HCT116 (cell line): ENCODE data around the gene IRF2. TPM values are rescaled to one million over a fixed set of nuclear protein-coding genes. Genes with fewer than 3 reads are reported as not detected.
A peak's percentile ranks its signal among the peaks of the same experiment; 100 is the strongest.

Experiments used
- ATAC-seq: fragments of 200-7000 bp; cut with Tn5 transposase; 2 replicates; pipeline ENCODE4 v1.9.1; 2020; ENCODE audit warnings: mild to moderate bottlenecking, moderate library complexity
- BruUV-seq: library from RNA; stranded (reverse); fragments of 400-500 nt; replicated peaks from 2 replicates; lab custom pipeline; 2021; lab: Mats Ljungman, UMichigan
- CTCF ChIA-PET: fragments of 300-600 bp; sonication (Branson Sonifier 250); formaldehyde crosslinking; loops from one replicate; lab custom pipeline; 2021; ENCODE audit warnings: antibody characterized with exemption; lab: Charles Lee
- POLR2A ChIA-PET: fragments of 300-600, 350-600 bp; sonication (Branson Sonifier 250); formaldehyde crosslinking; loops from one replicate; lab custom pipeline; 2021; ENCODE audit warnings: antibody characterized with exemption; lab: Charles Lee
- RAD21 ChIA-PET, 2 experiments: fragments of 300-600 bp; sonication (Branson Sonifier 250); formaldehyde crosslinking; loops; one replicate each; lab custom pipeline; 2023; ENCODE audit warnings: low total read pairs in 2 of 2; ENCODE audit not compliant: uncharacterized antibody in 2 of 2, unreplicated experiment in 2 of 2, low non-redundant PET in 1 of 2; lab: Charles Lee
- DNase-seq: peaks from one replicate; pipeline ENCODE4 v3.0.0-alpha.2; 2010; ENCODE audit warnings: low read depth, low spot score
- H2AFZ ChIP-seq: fragments of 200-600 bp; shearing (Covaris generic), sonication (generic); 2 replicates; pipeline ENCODE4 v1.6.1; 2017; ENCODE audit warnings: low read depth, mixed run types, mixed read lengths, antibody characterized with exemption, low read length; ENCODE audit not compliant: poor library complexity, severe bottlenecking
- H3K27ac ChIP-seq: 2 replicates; pipeline ENCODE4 v1.5.1; 2012; ENCODE audit warnings: low read depth, low read length
- H3K27me3 ChIP-seq: fragments of 200-600 bp; sonication (generic); 2 replicates; pipeline ENCODE4 v1.6.1; 2016; ENCODE audit warnings: mixed run types, low read length, mixed read lengths; ENCODE audit not compliant: insufficient read depth
- H3K36me3 ChIP-seq, 2 experiments: fragments of 200-500 bp in 1 of 2; fragments of 200-600 bp in 1 of 2; sonication (Bioruptor generic) in 1 of 2; sonication (generic) in 1 of 2; 2 replicates each; pipeline versions ENCODE4 v1.5.1 to v1.6.1; 2014 to 2016; ENCODE audit warnings: low read length in 2 of 2, inconsistent platforms in 1 of 2, mixed read lengths in 1 of 2, mixed run types in 1 of 2; ENCODE audit not compliant: insufficient read depth in 2 of 2, control insufficient read depth in 1 of 2
- H3K4me1 ChIP-seq, 2 experiments: fragments of 200-600 bp in 1 of 2; sonication (generic) in 1 of 2; 2 replicates each; pipeline versions ENCODE4 v1.5.1 to v1.6.1; 2012 to 2017; ENCODE audit warnings: low read length in 2 of 2, inconsistent platforms in 1 of 2, mild to moderate bottlenecking in 1 of 2, mixed read lengths in 1 of 2, mixed run types in 1 of 2, moderate library complexity in 1 of 2; ENCODE audit not compliant: insufficient read depth in 2 of 2, control insufficient read depth in 1 of 2
- H3K4me2 ChIP-seq: fragments of 200-600 bp; sonication (generic); 2 replicates; pipeline ENCODE4 v1.6.1; 2017; ENCODE audit warnings: mixed run types, low read length, mixed read lengths
- H3K4me3 ChIP-seq, 2 experiments: fragments of 200-600 bp in 1 of 2; sonication (generic) in 1 of 2; replicated peaks in 1 of 2; 2 replicates each; pipeline ENCODE4 v1.5.1; 2011 to 2016; ENCODE audit warnings: low read length in 2 of 2, control low read depth in 1 of 2, low read depth in 1 of 2, mild to moderate bottlenecking in 1 of 2, mixed read lengths in 1 of 2, mixed run types in 1 of 2
- H3K79me2 ChIP-seq: fragments of 200-600 bp; sonication (generic); 2 replicates; pipeline ENCODE4 v1.6.1; 2017; ENCODE audit warnings: mild to moderate bottlenecking, mixed run types, low read length, moderate library complexity, mixed read lengths; ENCODE audit not compliant: insufficient read depth
- H3K9ac ChIP-seq: fragments of 200-600 bp; sonication (generic); 2 replicates; pipeline ENCODE4 v1.6.1; 2016; ENCODE audit warnings: low read length, mixed read lengths
- H3K9me2 ChIP-seq: fragments of 200-600 bp; sonication (generic), shearing (Covaris generic); 2 replicates; pipeline ENCODE4 v1.6.1; 2017; ENCODE audit warnings: mixed run types, mild to moderate bottlenecking, moderate library complexity; ENCODE audit not compliant: insufficient read depth
- H3K9me3 ChIP-seq, 2 experiments: fragments of 200-500 bp in 1 of 2; fragments of 200-600 bp in 1 of 2; sonication (Bioruptor generic) in 1 of 2; sonication (generic) in 1 of 2; 2 replicates each; pipeline ENCODE4 v1.6.1; 2014 to 2017; ENCODE audit warnings: low read length in 2 of 2, mixed read lengths in 2 of 2, inconsistent platforms in 1 of 2, low read depth in 1 of 2, mild to moderate bottlenecking in 1 of 2, mixed run types in 1 of 2, moderate library complexity in 1 of 2; ENCODE audit not compliant: control insufficient read depth in 1 of 2, insufficient read depth in 1 of 2
- H4K20me1 ChIP-seq: fragments of 200-600 bp; sonication (generic), shearing (Covaris generic); 2 replicates; pipeline ENCODE4 v1.6.1; 2017; ENCODE audit warnings: mixed run types, mild to moderate bottlenecking, moderate library complexity; ENCODE audit not compliant: insufficient read depth
- CEBPB ChIP-seq: IDR thresholded peaks from 2 replicates; pipeline ENCODE4 v1.6.1; 2012; ENCODE audit warnings: low read depth
- ELF1 ChIP-seq: IDR thresholded peaks from 2 replicates; pipeline ENCODE4 v1.6.1; 2012; ENCODE audit warnings: low read depth, borderline replicate concordance
- EZH2 ChIP-seq: fragments of 200-600 bp; sonication (generic); IDR thresholded peaks from 2 replicates; pipeline ENCODE4 v1.6.1; 2017; ENCODE audit warnings: antibody characterized with exemption, mixed run types
- EZH2phosphoT487 ChIP-seq: fragments of 200-600 bp; IDR thresholded peaks from 2 replicates; pipeline ENCODE4 v1.6.1; 2018; ENCODE audit warnings: antibody characterized with exemption, borderline replicate concordance
- POLR2A ChIP-seq: IDR thresholded peaks from 2 replicates; pipeline ENCODE4 v1.7.0; 2011; ENCODE audit warnings: borderline replicate concordance; ENCODE audit not compliant: insufficient read depth, insufficient read length; ENCODE audit errors: extremely low read depth
- POLR2AphosphoS5 ChIP-seq: IDR thresholded peaks from 2 replicates; pipeline ENCODE4 v1.6.1; 2011; ENCODE audit warnings: mild to moderate bottlenecking, low read depth, low read length, moderate library complexity
- RAD21 ChIP-seq: IDR thresholded peaks from 2 replicates; pipeline ENCODE4 v1.6.1; 2012; ENCODE audit warnings: low read depth, mild to moderate bottlenecking
- SP1 ChIP-seq: IDR thresholded peaks from 2 replicates; pipeline ENCODE4 v1.6.1; 2012; ENCODE audit warnings: low read depth
- SRF ChIP-seq: IDR thresholded peaks from 2 replicates; pipeline ENCODE4 v1.6.1; 2012; ENCODE audit warnings: low read depth
- TCF7L2 ChIP-seq: IDR thresholded peaks from 2 replicates; pipeline ENCODE4 v1.7.0; 2011; ENCODE audit warnings: borderline replicate concordance, inconsistent platforms; ENCODE audit not compliant: insufficient read depth, insufficient read length; ENCODE audit errors: extremely low read depth
- YY1 ChIP-seq: IDR thresholded peaks from 2 replicates; pipeline ENCODE4 v1.6.1; 2011; ENCODE audit warnings: low read length, low read depth, moderate library complexity, mild to moderate bottlenecking; ENCODE audit not compliant: insufficient replicate concordance; ENCODE audit errors: extremely low read depth
- ZFX ChIP-seq: fragments of 450-650 bp; IDR thresholded peaks from 2 replicates; pipeline ENCODE4 v1.6.1; 2017
- ZNF274 ChIP-seq: fragments of 200-500 bp; sonication (Bioruptor generic); IDR thresholded peaks from 2 replicates; pipeline ENCODE4 v1.6.1; 2014; ENCODE audit warnings: mild to moderate bottlenecking, low read depth, low read length, inconsistent platforms
- intact Hi-C: fragments of 100-400 bp; cut with micrococcal nuclease; formaldehyde crosslinking; loops from 2 replicates; pipeline ENCODE4 v1.10.0; 2022
- total RNA-seq: library from RNA; stranded (reverse); gene quantifications from one replicate; pipeline ENCODE4 v1.2.1, GENCODE V29; 2021; ENCODE audit not compliant: unreplicated experiment
- TF ChIP-seq, protein P1 (sequence below): IDR thresholded peaks from 2 replicates; pipeline ENCODE4 v1.6.1; 2012; ENCODE audit warnings: low read depth
- TF ChIP-seq, protein P2 (sequence below): IDR thresholded peaks from 2 replicates; pipeline ENCODE4 v1.6.1; 2011; ENCODE audit warnings: mild to moderate bottlenecking, low read length, moderate library complexity; ENCODE audit not compliant: insufficient replicate concordance; ENCODE audit errors: extremely low read depth
- TF ChIP-seq, protein P3 (sequence below): IDR thresholded peaks from 2 replicates; pipeline ENCODE4 v1.6.1; 2012
- TF ChIP-seq, protein P4 (sequence below): IDR thresholded peaks from 2 replicates; pipeline ENCODE4 v1.6.1; 2012

IRF2 gene
- total RNA-seq, 1 experiment from 2014 or later = 10.6 TPM

DNA sequence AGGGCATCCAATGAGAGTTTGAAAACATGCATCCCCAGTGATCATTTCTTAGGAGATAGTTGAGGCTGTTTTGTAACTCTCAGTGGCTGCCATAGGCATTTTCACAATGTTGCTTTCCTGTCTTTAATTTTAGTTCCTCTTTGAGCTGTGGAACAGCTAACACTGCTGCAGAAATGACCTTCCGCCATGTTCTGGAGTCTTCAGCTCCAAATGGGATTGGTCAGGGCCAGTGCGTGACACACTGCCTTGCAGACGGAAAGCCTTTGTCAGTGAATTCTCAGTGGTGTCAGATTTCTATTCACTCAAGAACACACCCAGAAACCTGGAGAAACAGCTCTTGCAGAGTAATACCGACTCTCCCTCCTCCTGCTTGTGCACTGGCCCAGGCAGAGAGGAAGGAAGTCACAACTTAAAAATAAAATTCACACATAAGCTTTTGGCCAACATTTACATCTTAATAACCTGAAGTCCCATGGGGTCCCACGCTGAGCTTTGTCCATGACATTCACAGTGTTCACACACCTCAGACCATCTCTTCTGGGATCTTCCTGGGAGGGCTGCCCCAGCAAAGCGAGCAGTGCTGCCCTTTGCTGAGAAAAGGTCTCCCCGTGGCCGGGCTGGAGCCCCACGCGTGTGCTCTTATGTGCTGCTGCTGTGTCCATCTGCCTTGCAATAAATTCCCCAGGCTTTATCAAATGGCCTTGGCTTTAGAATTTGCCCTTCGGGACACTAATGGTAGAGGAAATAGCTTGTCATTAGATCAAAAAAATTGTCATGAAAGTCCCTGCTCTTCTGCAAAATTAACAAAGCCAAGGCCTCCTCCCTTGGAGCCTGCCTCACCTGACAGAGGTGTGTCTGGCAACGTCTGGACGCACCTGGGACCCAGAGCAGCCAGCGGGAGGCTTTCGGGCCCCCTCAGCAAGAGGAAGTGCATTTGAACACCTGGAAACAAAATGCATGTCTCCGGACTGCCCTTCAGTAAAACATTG lies 126.8 kb downstream of the IRF2 start:
- DNase-seq (no peak), ATAC-seq (no peak)
- peaks cover 0 to 6% of the 10 kb centered on the region in 2 experiments; a peak in 2 of 4 replicates for H3K4me1 ChIP-seq
- ChIA-PET CTCF (no interaction called here), RAD21 (no interaction called here), POLR2A (no interaction called here)
- no peaks in the 10 kb centered on the region for H3K9me3 ChIP-seq
- peak overlapping the region; percentile 28 for H3K4me2 ChIP-seq
- H3K9ac ChIP-seq = no peak overlapping the region
- H3K4me3 ChIP-seq = no peak overlapping the region
- H3K9me2 ChIP-seq = no peaks in the 10 kb centered on the region
- H3K79me2 ChIP-seq = no peaks in the 10 kb centered on the region
- no peaks in the 10 kb centered on the region for H3K27me3 ChIP-seq
- H3K36me3 ChIP-seq = no peaks in the 10 kb centered on the region
- no peak overlapping the region for H3K27ac ChIP-seq
- no TSS peak for BruUV-seq
- TF ChIP-seq, protein P1, sequence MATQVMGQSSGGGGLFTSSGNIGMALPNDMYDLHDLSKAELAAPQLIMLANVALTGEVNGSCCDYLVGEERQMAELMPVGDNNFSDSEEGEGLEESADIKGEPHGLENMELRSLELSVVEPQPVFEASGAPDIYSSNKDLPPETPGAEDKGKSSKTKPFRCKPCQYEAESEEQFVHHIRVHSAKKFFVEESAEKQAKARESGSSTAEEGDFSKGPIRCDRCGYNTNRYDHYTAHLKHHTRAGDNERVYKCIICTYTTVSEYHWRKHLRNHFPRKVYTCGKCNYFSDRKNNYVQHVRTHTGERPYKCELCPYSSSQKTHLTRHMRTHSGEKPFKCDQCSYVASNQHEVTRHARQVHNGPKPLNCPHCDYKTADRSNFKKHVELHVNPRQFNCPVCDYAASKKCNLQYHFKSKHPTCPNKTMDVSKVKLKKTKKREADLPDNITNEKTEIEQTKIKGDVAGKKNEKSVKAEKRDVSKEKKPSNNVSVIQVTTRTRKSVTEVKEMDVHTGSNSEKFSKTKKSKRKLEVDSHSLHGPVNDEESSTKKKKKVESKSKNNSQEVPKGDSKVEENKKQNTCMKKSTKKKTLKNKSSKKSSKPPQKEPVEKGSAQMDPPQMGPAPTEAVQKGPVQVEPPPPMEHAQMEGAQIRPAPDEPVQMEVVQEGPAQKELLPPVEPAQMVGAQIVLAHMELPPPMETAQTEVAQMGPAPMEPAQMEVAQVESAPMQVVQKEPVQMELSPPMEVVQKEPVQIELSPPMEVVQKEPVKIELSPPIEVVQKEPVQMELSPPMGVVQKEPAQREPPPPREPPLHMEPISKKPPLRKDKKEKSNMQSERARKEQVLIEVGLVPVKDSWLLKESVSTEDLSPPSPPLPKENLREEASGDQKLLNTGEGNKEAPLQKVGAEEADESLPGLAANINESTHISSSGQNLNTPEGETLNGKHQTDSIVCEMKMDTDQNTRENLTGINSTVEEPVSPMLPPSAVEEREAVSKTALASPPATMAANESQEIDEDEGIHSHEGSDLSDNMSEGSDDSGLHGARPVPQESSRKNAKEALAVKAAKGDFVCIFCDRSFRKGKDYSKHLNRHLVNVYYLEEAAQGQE = no peak
- TF ChIP-seq EZH2phosphoT487 = no peak
- TF ChIP-seq RAD21 = no peak
- TF ChIP-seq, protein P2, sequence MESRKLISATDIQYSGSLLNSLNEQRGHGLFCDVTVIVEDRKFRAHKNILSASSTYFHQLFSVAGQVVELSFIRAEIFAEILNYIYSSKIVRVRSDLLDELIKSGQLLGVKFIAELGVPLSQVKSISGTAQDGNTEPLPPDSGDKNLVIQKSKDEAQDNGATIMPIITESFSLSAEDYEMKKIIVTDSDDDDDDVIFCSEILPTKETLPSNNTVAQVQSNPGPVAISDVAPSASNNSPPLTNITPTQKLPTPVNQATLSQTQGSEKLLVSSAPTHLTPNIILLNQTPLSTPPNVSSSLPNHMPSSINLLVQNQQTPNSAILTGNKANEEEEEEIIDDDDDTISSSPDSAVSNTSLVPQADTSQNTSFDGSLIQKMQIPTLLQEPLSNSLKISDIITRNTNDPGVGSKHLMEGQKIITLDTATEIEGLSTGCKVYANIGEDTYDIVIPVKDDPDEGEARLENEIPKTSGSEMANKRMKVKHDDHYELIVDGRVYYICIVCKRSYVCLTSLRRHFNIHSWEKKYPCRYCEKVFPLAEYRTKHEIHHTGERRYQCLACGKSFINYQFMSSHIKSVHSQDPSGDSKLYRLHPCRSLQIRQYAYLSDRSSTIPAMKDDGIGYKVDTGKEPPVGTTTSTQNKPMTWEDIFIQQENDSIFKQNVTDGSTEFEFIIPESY = no peak
- no peak for TF ChIP-seq POLR2AphosphoS5
- no peak for TF ChIP-seq YY1
- no peak for TF ChIP-seq SRF
- TF ChIP-seq, protein P3, sequence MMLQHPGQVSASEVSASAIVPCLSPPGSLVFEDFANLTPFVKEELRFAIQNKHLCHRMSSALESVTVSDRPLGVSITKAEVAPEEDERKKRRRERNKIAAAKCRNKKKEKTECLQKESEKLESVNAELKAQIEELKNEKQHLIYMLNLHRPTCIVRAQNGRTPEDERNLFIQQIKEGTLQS = no peak
- no peak for TF ChIP-seq ELF1
- TF ChIP-seq EZH2 = no peak
- no peak for TF ChIP-seq ZNF274
- no peak for TF ChIP-seq ZFX
- no peak for TF ChIP-seq TCF7L2
- no peak for TF ChIP-seq CEBPB
- no peak for TF ChIP-seq POLR2A
- no peak for TF ChIP-seq SP1
- TF ChIP-seq, protein P4, sequence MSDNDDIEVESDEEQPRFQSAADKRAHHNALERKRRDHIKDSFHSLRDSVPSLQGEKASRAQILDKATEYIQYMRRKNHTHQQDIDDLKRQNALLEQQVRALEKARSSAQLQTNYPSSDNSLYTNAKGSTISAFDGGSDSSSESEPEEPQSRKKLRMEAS = no peak
- no peaks in the 10 kb centered on the region for H4K20me1 ChIP-seq
- intact Hi-C loops = no loop called here
- no peak overlapping the region for H2AFZ ChIP-seq
